A549 (cell line): ENCODE data around the gene WRAP53. TPM values are rescaled to one million over a fixed set of nuclear protein-coding genes. Genes with fewer than 3 reads are reported as not detected.

Experiments used
- ATAC-seq, 2 experiments: fragments of 200-7000 bp in 1 of 2; fragments of >200 bp in 1 of 2; cut with Nextera tagmentation in 1 of 2; cut with Tn5 transposase in 1 of 2; 3 replicates each; pipeline versions ENCODE4 v1.8.0 to v1.9.1; 2018 to 2020; ENCODE audit warnings: mild to moderate bottlenecking in 1 of 2, moderate library complexity in 1 of 2
- CTCF ChIA-PET: fragments of 300-600 bp; sonication (Branson Sonifier 250); formaldehyde crosslinking; extraction: SDS; loops from one replicate; lab custom pipeline; 2021; ENCODE audit warnings: antibody characterized with exemption, inconsistent platforms; lab: Yijun Ruan, JAX
- POLR2A ChIA-PET: fragments of 350-600 bp; formaldehyde crosslinking; extraction: SDS; loops from one replicate; lab custom pipeline; 2021; ENCODE audit warnings: antibody characterized with exemption, inconsistent platforms; lab: Yijun Ruan, JAX
- DNase-seq, 2 experiments: peaks; one replicate each; pipeline versions ENCODE4 v3.0.0 to v3.0.0-alpha.2; 2011 to 2016; ENCODE audit warnings: low read depth in 1 of 2, low spot score in 1 of 2
- FAIRE-seq: peaks from 2 replicates; lab custom pipeline; 2011; peaks lifted over from hg19 to GRCh38; lab: Jason Lieb, UNC
- H3K27ac ChIP-seq, 2 experiments: fragments of >200 bp; sonication (Bioruptor Twin); formaldehyde crosslinking; 3 replicates each; pipeline ENCODE4 v1.5.1; 2016 to 2017
- H3K4me1 ChIP-seq: fragments of >200 bp; sonication (Bioruptor Twin); formaldehyde crosslinking; 3 replicates; pipeline ENCODE4 v1.6.1; 2016
- H3K4me2 ChIP-seq: fragments of >200 bp; sonication (Bioruptor Twin); formaldehyde crosslinking; 3 replicates; pipeline ENCODE4 v1.6.1; 2016
- H3K4me3 ChIP-seq: fragments of >200 bp; sonication (Bioruptor Twin); formaldehyde crosslinking; 3 replicates; pipeline ENCODE4 v1.5.1; 2016
- H3K9me3 ChIP-seq: fragments of >200 bp; sonication (Bioruptor Twin); formaldehyde crosslinking; 3 replicates; pipeline ENCODE4 v1.6.1; 2016
- ATOH8 ChIP-seq: fragments of 250-450 bp; sonication (Bioruptor Pico); IDR thresholded peaks from 2 replicates; pipeline ENCODE4 v1.5.0; 2020; ENCODE audit warnings: low read depth, mild to moderate bottlenecking, moderate library complexity
- CHD2 ChIP-seq: fragments of 150-350 bp; IDR thresholded peaks from 2 replicates; pipeline ENCODE4 v1.6.1; 2014; ENCODE audit warnings: low read length; ENCODE audit not compliant: partially characterized antibody
- EHF ChIP-seq: fragments of 250-450 bp; sonication (Bioruptor Pico); IDR thresholded peaks from 2 replicates; pipeline ENCODE4 v1.5.0; 2020; ENCODE audit warnings: mild to moderate bottlenecking
- ELK1 ChIP-seq: fragments of 150-350 bp; IDR thresholded peaks from 2 replicates; pipeline ENCODE4 v1.6.1; 2014; ENCODE audit warnings: low read depth, mild to moderate bottlenecking, low read length
- EP300 ChIP-seq, 2 experiments: fragments of >200 bp; sonication (Bioruptor Twin); formaldehyde crosslinking; IDR thresholded peaks; 2 replicates in 1 of 2; 3 replicates in 1 of 2; pipeline ENCODE4 v1.6.1; 2016 to 2017
- ESRRA ChIP-seq: fragments of 150-350 bp; IDR thresholded peaks from 2 replicates; pipeline ENCODE4 v1.6.1; 2014; ENCODE audit warnings: mild to moderate bottlenecking, low read length, borderline replicate concordance
- FOSB ChIP-seq: fragments of 250-450 bp; sonication (Bioruptor Pico); IDR thresholded peaks from 2 replicates; pipeline ENCODE4 v1.5.0; 2020; ENCODE audit warnings: mild to moderate bottlenecking, moderate library complexity
- FOSL2 ChIP-seq, 2 experiments: fragments of 450-650 bp in 1 of 2; fragments of >200 bp in 1 of 2; sonication (Bioruptor Twin) in 1 of 2; formaldehyde crosslinking; IDR thresholded peaks; 2 replicates each; pipeline versions ENCODE4 v1.5.0 to v1.6.1; 2016 to 2020; ENCODE audit warnings: mild to moderate bottlenecking in 1 of 2, moderate library complexity in 1 of 2
- FOXS1 ChIP-seq: fragments of 250-450 bp; sonication (Bioruptor Pico); IDR thresholded peaks from 2 replicates; pipeline ENCODE4 v1.5.0; 2020; ENCODE audit warnings: mild to moderate bottlenecking, moderate library complexity
- HDAC2 ChIP-seq: fragments of 200-600 bp; sonication (generic); IDR thresholded peaks from 2 replicates; pipeline ENCODE4 v1.6.1; 2016
- HEYL ChIP-seq: fragments of 250-450 bp; sonication (Bioruptor Pico); IDR thresholded peaks from 2 replicates; pipeline ENCODE4 v1.8.0; 2021; ENCODE audit warnings: mild to moderate bottlenecking, moderate library complexity
- HOXB13 ChIP-seq: fragments of 250-450 bp; sonication (Bioruptor Pico); IDR thresholded peaks from 2 replicates; pipeline ENCODE4 v1.5.0; 2020; ENCODE audit warnings: low read depth, mild to moderate bottlenecking, moderate library complexity
- MAZ ChIP-seq: fragments of 150-350 bp; IDR thresholded peaks from 2 replicates; pipeline ENCODE4 v1.6.1; 2014; ENCODE audit warnings: antibody characterized with exemption, low read depth, low read length, borderline replicate concordance
- NR3C1 ChIP-seq: fragments of >200 bp; sonication (Bioruptor Twin); formaldehyde crosslinking; IDR thresholded peaks from 3 replicates; pipeline ENCODE4 v1.6.1; 2017
- POLR2A ChIP-seq: IDR thresholded peaks from 2 replicates; pipeline ENCODE4 v1.6.1; 2012; ENCODE audit warnings: mild to moderate bottlenecking, low read length
- REST ChIP-seq: fragments of 200-600 bp; sonication (generic); IDR thresholded peaks from 2 replicates; pipeline ENCODE4 v1.6.1; 2016; ENCODE audit warnings: antibody characterized with exemption, mild to moderate bottlenecking, moderate library complexity
- RFX5 ChIP-seq: fragments of 450-650 bp; IDR thresholded peaks from 2 replicates; pipeline ENCODE4 v1.7.1; 2014; ENCODE audit warnings: antibody characterized with exemption, mild to moderate bottlenecking, moderate library complexity
- SMC3 ChIP-seq: fragments of >200 bp; sonication (Bioruptor Twin); formaldehyde crosslinking; IDR thresholded peaks from 3 replicates; pipeline ENCODE4 v1.6.1; 2018; ENCODE audit warnings: inconsistent platforms
- TFCP2L1 ChIP-seq: fragments of 250-450 bp; sonication (Bioruptor Pico); IDR thresholded peaks from 2 replicates; pipeline ENCODE4 v1.5.0; 2021; ENCODE audit warnings: mild to moderate bottlenecking
- ZC3H11A ChIP-seq: fragments of 450-650 bp; IDR thresholded peaks from 2 replicates; pipeline ENCODE4 v1.6.1; 2014; ENCODE audit warnings: antibody characterized with exemption, mild to moderate bottlenecking
- WGBS: methylation state at CpG from one replicate; pipeline ENCODE4 v1.1.6; 2017; ENCODE audit errors: missing lambda C conversion rate; 5-methylcytosine and 5-hydroxymethylcytosine counted together
- polyA plus RNA-seq, 4 experiments: library from polyadenylated mRNA; depleted of rRNA in 3 of 4; stranded (reverse); fragments of >200 nt; fragmentation: RNase III in 1 of 4; extraction: RNeasy Plus Mini Kit Qiagen cat#74134 plus additional on column Dnase treatment in 1 of 4; gene quantifications; 2 replicates in 3 of 4; 3 replicates in 1 of 4; pipeline ENCODE4 v1.2.3, GENCODE V29; 2011 to 2017

The WRAP53 gene
- polyA plus RNA-seq, 2 of the 4 experiments (the other 2 are of a cell fraction), result 15.9 to 34.0 TPM

- DNase-seq, result no peak
- no peak for TF ChIP-seq MAZ
- TF ChIP-seq HOXB13, result no peak
- no peak for TF ChIP-seq NR3C1
- TF ChIP-seq FOSB (CRISPR knock-in tag), result no peak
- TF ChIP-seq EP300 (IDR thresholded peaks at IDR 0.05), result no peak
- no peak for TF ChIP-seq HEYL
- TF ChIP-seq ATOH8 (CRISPR knock-in tag), result no peak
- TF ChIP-seq CHD2, result no peak
- no peak for TF ChIP-seq ESRRA
- TF ChIP-seq POLR2A, result no peak
- no peak for TF ChIP-seq FOSL2 (IDR thresholded peaks at IDR 0.05)
- no peak for TF ChIP-seq FOSL2 (CRISPR knock-in tag; IDR thresholded peaks at IDR 0.05)
- no peak for TF ChIP-seq REST
- TF ChIP-seq SMC3, result no peak
- TF ChIP-seq EHF (CRISPR knock-in tag), result no peak
- TF ChIP-seq TFCP2L1, result no peak
- TF ChIP-seq FOXS1, result no peak
- TF ChIP-seq RFX5, result no peak
- no peak for TF ChIP-seq ZC3H11A
- no peak for TF ChIP-seq HDAC2
- Histone ChIP-seq H3K9me3 (no peaks in the 10 kb centered on the region), H3K27ac (no peak overlapping the region), H3K4me2 (no peak overlapping the region), H3K4me3 (no peak overlapping the region), H3K4me1 (peaks cover 9% of the 10 kb centered on the region)
- CTCF ChIA-PET, result interaction anchor here (0.6 to 3.7 kb wide), 7 partner anchors 9 to 151 kb away, joined by 3 to 21 read pairs (median 6); partner anchors contain the start of genes TP53 and WRAP53
- ATAC-seq, result no peak
- POLR2A ChIA-PET, result interaction anchor here (0.6 kb wide), 1 partner anchor 308 kb away, joined by 3 read pairs; the partner anchor contains the start of gene TMEM256
- FAIRE-seq, result no peak
- WGBS, result 26% methylated on average over 18 of the region's 19 CpGs
Observed at GRCh38 chr17:7712111-7712771, 24.0 kb downstream of the WRAP53 start.

DNA sequence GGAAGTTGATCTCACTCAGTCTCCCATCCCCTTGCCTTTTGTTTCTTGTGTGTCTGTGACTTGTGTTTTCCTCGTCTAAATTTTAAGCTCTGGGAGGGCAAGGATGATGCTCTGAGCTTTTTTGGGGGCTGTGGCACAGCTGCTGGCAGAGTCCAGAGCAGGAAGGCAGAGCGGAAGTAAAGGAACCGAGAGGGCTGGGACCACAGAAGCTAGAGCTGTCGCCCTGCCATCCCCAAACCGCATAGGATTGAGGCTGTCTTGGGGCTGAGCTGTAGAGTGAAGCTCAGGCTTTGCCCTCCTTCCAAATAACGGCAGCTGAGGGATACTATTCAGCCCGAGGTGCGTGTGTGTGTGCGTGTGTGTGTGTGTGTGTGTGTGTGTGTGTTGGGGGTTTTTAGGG, 25.5 kb downstream of the WRAP53 start:
- ATAC-seq, result no peak
- Histone ChIP-seq H3K9me3 (no peaks in the 10 kb centered on the region), H3K27ac (no peak overlapping the region), H3K4me1 (peaks cover 15% of the 10 kb centered on the region), H3K4me3 (no peak overlapping the region), H3K4me2 (no peak overlapping the region)
- WGBS, result 43% methylated on average over 9 of the region's 9 CpGs
- ChIA-PET POLR2A (interaction anchor here (1.0 kb wide), 1 partner anchor 26 kb away, joined by 3 read pairs; the partner anchor contains the start of genes TP53 and WRAP53), CTCF (interaction anchor here (0.9 to 5.0 kb wide), 5 partner anchors 9 to 80 kb away, joined by 3 to 65 read pairs (median 7); partner anchors contain the start of genes EFNB3 and TP53)
- no peak for FAIRE-seq
- DNase-seq, result no peak
- TF ChIP-seq ELK1, result no peak
